HG03571 (cell line): ENCODE results near the gene STAC3.
"Not testable (repeated sequence)": the region's sequence is repeated elsewhere in the genome, so short reads cannot be mapped to it uniquely, and the experiment has no call there.

ENCODE experiments used
- ATAC-seq: cut with Tn5 transposase; IDR thresholded peaks from one replicate; pipeline ENCODE4 v1.9.1; 2021; ENCODE audit not compliant: unreplicated experiment

STAC3 gene

DNA sequence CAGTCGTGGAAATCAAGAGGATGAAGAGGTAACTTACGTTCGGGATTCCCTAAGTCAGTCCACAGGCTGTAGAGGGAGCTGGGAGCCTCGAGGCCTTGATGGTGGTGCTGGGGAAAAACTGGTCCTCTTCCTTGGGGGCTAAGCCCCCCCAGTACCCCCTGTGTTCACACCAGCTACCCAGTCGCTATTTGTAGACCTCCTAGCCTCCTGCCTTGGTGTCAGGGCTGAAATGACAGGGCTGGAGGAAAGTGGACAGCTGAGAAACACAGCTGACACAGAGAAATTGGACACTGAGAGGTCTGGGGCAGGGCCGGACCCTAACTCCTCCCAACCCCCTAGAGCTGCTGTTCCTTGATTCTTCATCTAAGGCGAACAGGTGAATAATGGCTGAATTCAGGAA is at the start of gene STAC3:
TSS of gene STAC3 (minus strand) at position 232 of the 400 bp plus-strand sequence. CDS start 1,551 bp downstream, outside the sequence.
- ATAC-seq = no peak

DNA sequence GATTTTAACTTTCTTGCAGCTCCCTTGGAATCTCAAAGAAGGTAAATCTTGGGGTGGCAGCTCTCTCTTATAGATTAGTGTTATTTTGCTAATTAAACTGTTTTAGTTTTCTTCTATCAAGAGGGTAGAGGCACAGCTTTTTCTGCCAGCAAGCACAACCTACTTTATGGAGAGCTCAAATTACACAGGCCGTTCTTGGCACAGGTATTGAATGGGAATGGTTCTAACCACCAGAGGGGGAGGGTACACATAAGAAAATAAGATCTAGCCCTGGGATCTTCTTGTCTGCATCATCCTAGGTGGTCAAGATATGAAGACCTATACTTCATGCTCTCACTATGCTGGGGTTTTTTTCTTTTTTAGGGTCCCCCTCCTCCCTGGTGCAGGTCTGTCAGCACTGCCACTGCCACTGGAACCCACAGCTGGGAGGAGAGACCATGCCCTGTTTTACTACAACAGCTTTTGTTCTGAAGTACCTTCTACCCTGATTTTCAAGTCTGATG is 48.6 kb upstream of the STAC3 start:
- no peak for ATAC-seq

DNA sequence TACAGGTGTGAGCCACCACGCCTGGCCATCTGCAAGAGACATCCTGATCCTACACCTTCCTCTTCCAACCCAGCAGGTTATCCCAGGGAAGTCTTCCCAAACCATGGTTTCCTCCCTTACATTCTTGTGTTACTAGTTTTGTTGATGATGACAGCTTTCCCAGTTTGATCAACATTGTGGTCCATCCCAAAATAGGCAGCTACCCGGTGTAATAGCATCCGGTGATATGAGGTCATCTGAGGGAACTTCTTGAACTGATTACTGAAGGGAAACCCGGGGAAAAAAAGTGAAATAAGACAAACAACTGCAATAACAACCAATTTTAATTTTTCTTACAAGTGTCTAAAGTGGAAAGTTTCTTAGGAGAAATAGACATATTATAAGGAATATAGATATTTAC is 45.3 kb upstream of the STAC3 start:
- no peak for ATAC-seq

DNA sequence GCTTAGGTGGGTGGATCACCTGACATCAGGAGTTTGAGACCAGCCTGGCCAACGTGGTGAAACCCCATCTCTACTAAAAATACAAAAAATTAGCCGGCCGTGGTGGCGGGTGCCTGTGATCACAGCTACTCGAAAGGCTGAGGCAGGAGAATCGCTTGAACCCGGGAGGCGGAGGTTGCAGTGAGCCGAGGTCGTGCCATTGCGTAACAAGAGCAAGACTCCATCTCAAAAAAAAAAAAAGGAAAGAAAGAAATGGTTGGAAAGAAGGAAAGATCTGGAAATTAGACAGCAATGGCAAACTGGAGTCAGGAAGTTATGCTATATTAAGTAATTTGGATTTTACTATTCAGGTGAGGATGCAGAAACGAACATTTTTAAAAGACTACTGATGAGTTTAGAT is 31.1 kb upstream of the STAC3 start:
- not testable (repeated sequence) for ATAC-seq

DNA sequence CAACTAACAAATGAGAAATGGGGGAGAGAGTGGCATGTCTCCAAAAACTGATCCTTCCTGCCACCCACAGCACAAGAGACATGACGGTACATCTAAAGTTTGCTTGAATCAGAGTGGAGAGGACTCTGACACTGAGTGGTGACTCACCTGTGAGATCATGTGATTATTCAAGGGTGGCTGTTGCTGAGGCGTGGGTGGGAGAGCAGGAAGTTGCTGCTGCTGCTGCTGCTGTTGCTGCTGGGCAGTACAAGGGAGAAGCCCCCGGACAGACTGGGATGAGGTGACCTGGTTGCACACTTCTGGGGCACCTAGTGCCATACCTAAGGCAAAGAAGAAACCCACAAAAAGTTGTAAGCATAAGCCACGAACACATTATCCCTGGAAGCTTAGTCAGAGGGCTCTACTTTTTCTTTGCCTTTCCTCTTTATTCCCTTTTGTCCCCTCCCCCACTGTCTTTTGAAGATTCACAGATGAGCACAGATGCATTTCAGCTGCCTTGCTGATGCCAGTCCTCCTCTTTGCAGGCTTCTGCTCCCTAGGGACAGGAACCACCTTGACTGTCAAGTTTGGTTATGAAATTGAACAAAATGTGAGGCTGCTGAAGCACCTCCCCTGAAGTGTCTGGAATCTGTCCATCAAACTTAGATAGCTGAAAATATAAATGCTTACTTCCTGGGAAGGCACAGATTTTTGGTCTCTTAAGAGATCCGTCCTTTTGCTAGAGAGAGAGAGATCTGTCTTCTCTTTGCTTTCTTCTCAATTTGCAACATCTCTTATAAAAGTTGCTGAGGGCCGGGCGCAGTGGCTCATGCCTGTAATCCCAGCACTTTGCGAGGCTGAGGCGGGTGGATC is 29.4 kb upstream of the STAC3 start:
- peak; percentile 90 for ATAC-seq

DNA sequence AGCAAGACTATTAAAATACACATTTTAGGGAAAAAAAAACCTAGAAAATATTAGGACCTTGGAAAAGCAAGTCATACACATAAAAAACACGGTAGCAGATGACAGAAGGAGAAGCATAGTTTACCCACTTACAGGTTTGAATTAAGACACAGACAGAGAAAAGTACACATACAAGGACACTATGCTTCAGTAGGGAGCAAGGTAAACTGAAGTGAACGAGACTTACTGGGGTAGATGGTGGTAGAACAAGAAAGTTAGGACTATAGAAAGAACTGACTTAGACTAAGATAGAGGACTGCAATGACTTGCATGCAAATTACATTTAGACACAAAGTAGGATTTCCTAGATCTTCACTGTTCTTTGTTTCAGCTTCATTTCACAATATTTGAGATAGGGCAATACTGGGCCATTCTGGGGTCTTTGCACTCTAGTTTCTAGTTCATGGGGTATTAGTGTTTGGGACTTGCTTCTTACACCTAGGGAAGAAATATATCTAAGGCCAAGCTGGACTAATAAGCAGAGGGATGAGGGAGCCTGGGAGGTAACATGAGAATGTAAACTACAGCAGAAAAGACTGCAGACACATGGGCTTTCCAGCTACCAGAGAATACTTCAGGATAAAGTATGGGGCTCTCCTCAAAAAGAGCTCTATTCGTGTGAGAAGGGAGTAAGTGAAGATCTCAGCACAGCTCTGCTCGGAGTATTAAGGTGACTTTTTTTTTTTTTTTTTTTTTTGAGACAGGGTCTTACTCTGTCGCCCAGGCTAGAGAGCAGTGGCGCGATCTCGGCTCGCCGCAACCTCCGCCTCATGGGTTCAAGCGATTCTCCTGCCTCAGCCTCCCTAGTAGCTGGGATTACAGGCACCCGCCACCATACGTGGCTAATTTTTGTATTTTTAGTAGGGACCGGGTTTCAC is 27.7 kb upstream of the STAC3 start:
- no peak for ATAC-seq

DNA sequence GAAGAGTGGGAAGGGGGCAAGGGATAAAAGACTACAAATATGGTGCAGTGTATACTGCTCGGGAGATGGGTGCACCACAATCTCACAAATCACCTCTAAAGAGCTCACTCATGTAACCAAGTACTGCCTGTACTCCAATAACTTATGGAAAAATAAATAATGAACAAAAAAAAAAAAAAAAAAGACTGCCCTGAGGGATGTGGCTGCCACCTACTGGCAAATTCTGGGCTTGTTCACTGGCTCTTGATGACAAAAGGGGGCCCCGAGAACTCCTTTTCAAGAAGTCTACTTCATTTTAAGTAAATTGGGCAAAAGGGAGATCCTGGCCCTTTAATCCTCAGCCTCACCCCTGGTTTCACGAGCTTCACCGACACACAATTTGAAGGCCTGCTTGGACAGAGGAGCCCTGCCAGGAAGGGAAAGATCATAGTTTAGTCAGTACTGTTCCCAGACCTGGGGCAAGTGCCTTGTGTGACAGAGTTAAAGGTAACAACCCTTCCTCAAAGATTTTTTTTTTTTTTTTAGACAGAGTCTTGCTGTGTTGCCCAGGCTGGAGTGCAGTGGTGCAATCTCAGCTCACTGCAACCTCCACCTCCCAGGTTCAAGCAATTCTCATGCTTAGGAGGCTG is 26.1 kb upstream of the STAC3 start:
- no peak for ATAC-seq

DNA sequence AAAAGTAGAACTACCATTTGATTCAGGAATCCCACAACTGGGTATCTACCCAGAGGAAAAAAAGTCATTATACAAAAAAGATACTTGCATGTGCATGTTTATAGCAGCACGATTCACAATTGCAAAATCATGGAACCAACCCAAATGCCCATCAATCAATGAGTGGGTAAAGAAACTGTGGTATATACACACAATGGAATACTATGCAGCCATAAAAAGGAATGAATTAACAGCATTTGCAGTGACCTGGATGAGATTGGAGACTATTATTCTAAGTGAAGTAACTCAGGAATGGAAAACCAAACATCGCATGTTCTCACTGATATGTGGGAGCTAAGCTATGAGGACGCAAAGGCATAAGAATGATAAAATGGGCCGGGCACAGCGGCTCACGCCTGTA is 25.2 kb upstream of the STAC3 start:
- ATAC-seq = not testable (repeated sequence)

DNA sequence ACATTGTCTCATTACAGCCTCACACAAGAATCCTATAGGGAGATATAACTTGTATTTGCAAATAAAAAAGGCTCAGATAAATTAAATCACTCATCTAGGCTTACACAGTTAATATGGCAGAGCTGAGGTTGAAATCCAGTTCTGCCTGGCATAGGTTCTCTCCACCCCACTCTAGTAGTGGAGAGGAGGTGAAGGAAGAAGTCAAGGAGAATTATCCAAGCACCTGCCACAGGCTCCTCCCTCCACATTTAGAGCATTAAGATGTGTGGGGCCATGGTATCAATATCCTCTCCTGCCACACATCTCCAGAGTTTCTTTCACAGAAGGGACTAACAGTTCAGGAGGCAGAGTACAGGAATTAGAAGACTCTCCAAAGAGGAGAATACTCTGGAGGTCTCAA is 22.5 kb upstream of the STAC3 start:
- no peak for ATAC-seq

DNA sequence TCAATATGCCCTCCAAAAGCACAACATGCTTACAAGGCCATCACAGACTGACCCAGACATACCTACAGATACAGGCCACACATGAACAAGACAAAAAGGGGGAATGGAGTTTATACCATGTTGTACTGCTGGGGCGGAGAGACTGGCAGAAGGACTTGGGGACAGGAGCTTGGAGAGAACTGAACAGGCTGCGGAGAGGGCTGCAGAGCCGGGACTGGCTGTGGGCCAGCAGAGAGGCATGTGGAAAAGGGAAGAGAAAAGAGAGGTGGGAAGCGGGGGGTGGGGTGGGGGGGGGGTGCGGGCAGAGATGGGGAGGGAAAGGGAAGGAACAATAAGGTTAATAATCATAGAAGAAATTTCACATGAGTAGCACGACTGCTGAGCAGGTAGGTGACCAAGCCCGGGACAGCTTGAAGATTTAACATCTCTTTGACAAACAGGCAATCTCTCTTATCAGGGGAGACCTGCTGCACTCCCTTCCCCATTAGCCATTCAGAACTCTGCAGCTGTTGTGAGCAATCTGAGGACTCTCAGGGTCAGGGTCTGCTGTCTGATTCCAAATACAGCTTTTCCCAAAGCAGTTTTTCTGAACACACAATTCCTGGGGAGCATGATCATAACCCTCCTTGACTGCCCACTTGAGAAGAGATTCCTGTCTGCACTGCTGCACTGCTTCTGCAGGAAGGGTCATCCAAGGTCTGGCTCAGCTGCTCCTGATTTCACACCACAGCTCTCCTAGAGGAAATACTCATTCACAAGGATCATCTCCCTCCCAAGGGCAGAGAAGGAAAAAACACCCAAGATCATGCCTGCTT is 21.6 kb upstream of the STAC3 start:
- no peak for ATAC-seq

DNA sequence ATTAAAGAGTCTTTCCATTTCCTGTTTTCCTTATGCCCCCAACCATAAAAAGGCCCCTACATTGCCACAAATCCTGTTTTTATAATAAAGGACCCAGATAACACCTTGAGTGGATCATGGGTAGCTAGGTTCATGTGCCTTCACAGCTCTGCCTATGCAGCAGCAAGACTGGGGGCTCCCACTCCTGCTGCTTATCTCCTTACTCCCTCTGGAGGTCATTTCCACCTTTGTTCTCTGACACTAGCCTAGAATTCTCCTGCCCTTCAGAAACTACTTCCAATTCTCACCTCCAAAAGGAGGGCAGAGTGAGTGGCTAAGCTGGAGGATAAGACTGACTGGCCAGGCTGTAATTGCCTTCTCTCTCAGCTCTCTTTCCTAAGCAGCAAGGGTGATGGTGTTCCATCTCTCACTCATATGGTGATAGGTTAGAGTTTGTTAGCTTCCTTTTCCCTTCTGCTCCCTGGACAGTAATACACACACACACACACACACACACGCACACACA is 20.0 kb upstream of the STAC3 start:
- no peak for ATAC-seq

DNA sequence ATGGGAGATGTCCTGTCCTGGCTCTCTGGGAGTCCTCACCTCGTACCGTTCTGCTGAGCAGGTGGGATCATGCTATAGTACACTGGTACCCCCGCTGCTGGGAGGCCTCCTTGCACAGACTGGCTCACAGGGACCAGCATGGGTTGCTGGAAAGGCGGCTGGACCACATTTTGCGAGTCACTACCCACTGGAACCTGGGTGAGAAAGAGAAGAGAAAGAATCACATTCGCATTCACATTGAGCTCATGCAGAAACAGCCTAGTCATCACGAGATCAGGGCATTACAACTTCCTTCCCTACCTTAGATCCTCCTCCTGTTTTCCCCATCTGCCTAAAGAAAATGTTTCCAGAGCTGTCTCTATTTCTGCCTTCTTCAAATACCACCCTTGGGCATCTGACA is 17.3 kb upstream of the STAC3 start:
- ATAC-seq = no peak

DNA sequence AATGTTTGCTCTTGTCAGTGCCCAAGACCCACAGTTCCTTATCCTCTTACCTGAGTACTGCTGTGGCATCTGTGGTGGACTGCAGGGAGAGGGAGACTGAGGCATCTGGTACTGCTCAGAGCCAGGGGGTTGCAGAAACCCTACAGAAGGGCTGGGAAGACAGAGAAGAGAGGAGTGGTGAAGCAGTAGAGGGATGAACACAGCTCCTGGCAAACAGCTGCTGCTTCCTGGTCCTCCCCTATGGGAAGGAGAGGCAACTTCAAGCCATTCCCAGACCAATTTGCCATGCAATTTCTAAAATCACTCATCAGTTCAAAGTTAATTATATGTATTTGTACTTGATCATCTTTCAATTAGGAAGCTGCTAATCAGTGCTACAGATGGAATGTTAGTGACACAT is 15.7 kb upstream of the STAC3 start:
- ATAC-seq = no peak

DNA sequence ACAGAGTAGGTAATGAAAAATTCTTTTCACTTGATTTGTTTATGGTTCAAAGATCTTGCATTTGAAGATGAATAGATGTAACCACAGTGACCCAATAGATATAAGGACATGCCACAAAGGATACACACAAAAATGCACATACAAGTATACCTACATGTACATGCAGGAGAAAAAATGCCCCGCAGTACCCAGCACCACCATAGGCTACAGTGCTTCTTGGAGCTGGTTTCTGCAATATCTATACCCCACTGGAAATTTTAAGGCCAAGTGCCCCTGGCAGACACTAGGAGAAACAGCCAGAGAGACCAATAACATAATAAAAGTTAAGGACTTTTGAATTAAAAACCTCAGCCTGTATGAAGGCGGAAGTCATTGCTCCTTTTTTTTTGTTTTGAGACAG is 12.1 kb upstream of the STAC3 start:
- ATAC-seq = no peak

DNA sequence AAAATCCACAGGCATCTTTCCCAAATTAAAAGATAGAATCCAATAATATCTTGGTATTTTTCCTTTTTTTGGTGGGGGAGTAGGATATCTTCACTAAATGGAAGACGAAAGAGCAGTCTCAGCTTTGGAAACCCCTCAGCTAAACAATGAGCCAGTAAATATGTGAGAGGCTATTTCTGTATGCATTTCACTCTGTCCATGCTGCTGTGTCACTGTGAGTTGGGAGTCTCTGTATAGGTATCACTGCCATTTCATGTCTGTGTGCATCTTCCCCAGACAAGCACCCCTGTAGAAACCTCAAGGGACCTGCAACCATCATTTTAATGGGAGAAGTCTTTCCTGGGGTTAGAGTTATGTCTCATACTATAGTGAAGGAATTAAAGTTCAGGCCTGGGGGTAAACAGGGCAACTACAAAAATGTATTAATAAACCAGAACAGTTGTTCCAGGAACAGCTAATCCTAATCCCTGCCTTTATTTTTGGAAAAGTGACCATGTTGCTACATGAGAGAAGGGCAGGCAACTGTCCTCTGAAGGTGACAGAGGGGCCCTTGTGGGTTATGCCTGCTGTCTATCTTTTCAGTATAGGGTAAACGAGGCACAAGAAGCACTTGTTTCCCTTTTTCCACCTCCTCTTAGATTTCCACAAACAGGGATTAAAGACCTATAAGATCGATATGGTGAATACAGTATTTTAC is 11.3 kb upstream of the STAC3 start:
- ATAC-seq = no peak

DNA sequence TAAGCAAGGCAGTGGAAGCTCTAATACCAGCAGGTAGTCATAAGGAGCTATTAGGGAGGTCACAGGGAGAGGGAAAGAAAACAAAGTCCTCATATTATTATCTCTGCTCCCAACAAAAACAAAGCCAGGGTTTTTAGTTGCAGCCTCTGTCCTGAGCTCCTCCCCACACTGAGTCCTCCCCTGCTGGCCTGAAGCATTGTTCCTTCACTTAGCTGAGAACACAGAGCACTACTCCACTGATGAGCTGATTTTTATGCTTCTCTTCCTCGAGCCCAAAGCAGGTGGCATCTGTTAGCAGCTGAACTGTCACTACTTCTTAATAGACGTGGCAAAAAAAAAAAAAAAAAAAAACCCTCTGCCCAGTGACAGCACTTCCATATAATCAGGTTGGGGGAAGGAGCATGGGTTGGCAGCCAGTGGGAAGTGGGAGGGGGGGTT is 10.5 kb upstream of the STAC3 start:
- no peak for ATAC-seq

DNA sequence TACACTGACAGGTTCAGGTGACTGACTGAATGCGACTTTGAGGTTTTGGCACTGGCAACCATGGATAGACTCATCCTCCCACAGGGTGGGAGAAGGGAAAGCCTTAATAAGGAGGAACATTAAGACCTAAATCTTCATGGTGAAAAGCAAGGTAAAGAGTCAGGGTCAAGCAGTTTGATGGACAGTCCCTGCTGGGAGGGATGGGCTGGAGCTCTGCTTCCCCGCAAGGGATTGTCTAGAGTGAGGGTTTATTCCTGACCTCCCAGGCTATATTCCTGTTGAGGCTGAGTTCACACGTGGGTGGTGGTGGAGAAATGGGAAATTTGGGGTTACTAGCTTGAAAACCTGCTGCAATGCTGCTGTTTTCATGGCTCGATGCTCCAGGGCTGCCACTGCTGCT is 9.4 kb upstream of the STAC3 start:
- no peak for ATAC-seq

DNA sequence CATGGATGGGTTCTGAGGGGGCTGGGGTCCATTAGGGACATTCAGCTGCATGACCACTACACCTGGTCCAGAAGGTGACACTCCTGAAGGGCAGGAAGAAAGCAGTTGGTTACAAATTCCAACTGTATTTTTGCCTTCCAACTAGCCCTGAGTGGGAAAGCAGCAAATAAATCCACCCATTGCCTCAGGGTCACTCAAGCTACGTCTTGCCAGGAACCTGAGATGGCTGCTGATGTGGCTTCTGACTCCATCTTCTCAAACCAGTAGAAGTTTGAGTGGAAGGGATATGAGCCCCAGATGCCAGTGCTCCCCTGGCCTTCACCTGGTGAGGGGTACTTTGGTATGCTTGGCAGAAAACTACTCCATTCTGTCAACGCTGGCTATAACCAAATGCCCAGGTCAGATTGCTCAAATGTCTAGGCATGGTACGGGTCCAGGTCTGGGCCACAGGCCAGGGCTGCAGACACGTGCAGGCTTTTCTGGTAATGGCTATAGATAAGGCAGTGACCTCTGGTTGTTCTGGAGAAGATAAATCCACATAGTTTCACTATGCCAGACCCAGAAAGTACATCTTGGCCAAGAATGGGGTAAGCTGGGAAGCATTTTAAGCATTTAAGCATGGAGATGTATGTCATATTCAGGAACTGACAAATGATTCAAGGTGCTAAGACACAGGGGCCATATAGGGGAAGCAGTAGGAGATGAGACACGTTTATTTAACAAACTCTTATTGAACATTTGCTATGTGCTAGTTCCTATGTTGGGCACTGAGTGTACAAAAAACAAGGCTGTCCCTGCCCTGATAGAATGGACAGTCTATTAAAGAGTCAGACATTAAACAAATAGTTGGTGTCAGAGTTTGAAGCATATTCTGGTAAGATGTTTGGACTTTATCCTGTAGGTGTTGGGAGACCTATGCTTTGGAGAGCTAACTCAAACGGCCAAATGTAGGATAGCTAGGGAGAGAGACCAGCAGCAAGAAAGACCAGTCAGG is 8.3 kb upstream of the STAC3 start:
- no peak for ATAC-seq
